Mesendoderm (in vitro differentiated cells): ENCODE results near the gene TNFRSF1B.
A peak's percentile ranks its signal among the peaks of the same experiment; 100 is the strongest.

Experiments
- DNase-seq: peaks from one replicate; pipeline ENCODE4 v3.0.0; 2013
- H2AK5ac ChIP-seq: 2 replicates; pipeline ENCODE4 v1.6.1; 2013; ENCODE audit warnings: low read length, inconsistent platforms
- H2BK120ac ChIP-seq: 2 replicates; pipeline ENCODE4 v1.6.1; 2013; ENCODE audit warnings: low read depth, mild to moderate bottlenecking, low read length, moderate library complexity, mixed read lengths
- H2BK15ac ChIP-seq: replicated peaks from 2 replicates; pipeline ENCODE4 v1.6.1; 2013; ENCODE audit warnings: low read depth, mild to moderate bottlenecking, moderate library complexity
- H2BK5ac ChIP-seq: 2 replicates; pipeline ENCODE4 v1.6.1; 2013; ENCODE audit warnings: low read length, inconsistent platforms
- H3K18ac ChIP-seq: 2 replicates; pipeline ENCODE4 v1.6.1; 2013; ENCODE audit warnings: mild to moderate bottlenecking, low read length, mixed read lengths
- H3K23ac ChIP-seq: one replicate; pipeline ENCODE4 v1.6.1; 2013; ENCODE audit warnings: low read length
- H3K27ac ChIP-seq: 2 replicates; pipeline ENCODE4 v1.5.1; 2013; ENCODE audit warnings: low read depth, mild to moderate bottlenecking, inconsistent platforms, low read length, moderate library complexity
- H3K27me3 ChIP-seq: 2 replicates; pipeline ENCODE4 v1.6.1; 2013; ENCODE audit warnings: low read length, control low read depth, mild to moderate bottlenecking, inconsistent platforms; ENCODE audit not compliant: insufficient read depth, poor library complexity
- H3K36me3 ChIP-seq: 2 replicates; pipeline ENCODE4 v1.6.1; 2013; ENCODE audit warnings: low read length, inconsistent platforms; ENCODE audit not compliant: control insufficient read depth, insufficient read depth
- H3K4ac ChIP-seq: one replicate; pipeline ENCODE4 v1.6.1; 2013; ENCODE audit warnings: low read depth, mild to moderate bottlenecking, low read length, moderate library complexity
- H3K4me1 ChIP-seq: 2 replicates; pipeline ENCODE4 v1.6.1; 2013; ENCODE audit warnings: low read depth, low read length, inconsistent platforms; ENCODE audit not compliant: control insufficient read depth
- H3K4me2 ChIP-seq: 2 replicates; pipeline ENCODE4 v1.6.1; 2013; ENCODE audit warnings: low read length
- H3K4me3 ChIP-seq: 2 replicates; pipeline ENCODE4 v1.5.1; 2013; ENCODE audit warnings: mild to moderate bottlenecking, low read length
- H3K56ac ChIP-seq: one replicate; pipeline ENCODE4 v1.6.1; 2013; ENCODE audit warnings: low read length
- H3K79me1 ChIP-seq: 2 replicates; pipeline ENCODE4 v1.6.1; 2013; ENCODE audit warnings: low read length, inconsistent platforms
- H3K79me2 ChIP-seq: 2 replicates; pipeline ENCODE4 v1.6.1; 2013; ENCODE audit warnings: mild to moderate bottlenecking, low read length; ENCODE audit not compliant: control insufficient read depth, insufficient read depth
- H3K9ac ChIP-seq: 2 replicates; pipeline ENCODE4 v1.6.1; 2013; ENCODE audit warnings: low read length, inconsistent platforms
- H4K5ac ChIP-seq: one replicate; pipeline ENCODE4 v1.6.1; 2013; ENCODE audit warnings: low read length
- H4K8ac ChIP-seq: one replicate; pipeline ENCODE4 v1.6.1; 2013; ENCODE audit warnings: low read depth, mild to moderate bottlenecking, control low read depth, low read length, moderate library complexity
- WGBS: extraction: QIAGEN DNeasy Blood & Tissue Kit; methylation state at CpG from one replicate; pipeline ENCODE4 v1.1.7; 2013; ENCODE audit warnings: low lambda C conversion rate, missing lambda C conversion rate; ENCODE audit not compliant: insufficient coverage; ENCODE audit errors: extremely low coverage; 5-methylcytosine and 5-hydroxymethylcytosine counted together

The TNFRSF1B gene

DNA sequence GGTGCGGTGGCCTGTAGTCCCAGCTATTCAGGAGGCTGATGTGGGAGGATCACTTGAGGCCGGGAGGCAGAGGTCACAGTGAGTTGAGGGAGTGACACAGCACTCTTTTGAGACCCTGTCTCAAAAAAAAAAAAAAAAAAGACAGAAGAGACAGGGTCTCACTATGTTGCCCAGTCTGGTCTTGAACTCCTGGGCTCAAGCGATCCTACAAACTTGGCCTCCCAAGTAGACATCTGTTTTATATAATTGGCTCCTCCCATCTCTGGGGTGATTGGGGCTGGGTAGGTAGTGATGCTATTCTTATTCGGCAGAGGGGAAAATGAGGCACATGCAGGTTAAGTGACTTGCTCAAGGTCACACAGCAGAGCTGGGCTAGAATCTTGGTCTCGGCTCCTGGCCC, 39.4 kb downstream of the TNFRSF1B start:
- Histone ChIP-seq H3K4me2 (no peak overlapping the region), H2AK5ac (no peak overlapping the region), H3K27ac (no peak overlapping the region), H3K4me1 (peaks cover 3% of the 10 kb centered on the region), H3K18ac (no peak overlapping the region), H3K4me3 (no peak overlapping the region), H3K56ac (no peak overlapping the region), H4K8ac (no peak overlapping the region), H4K5ac (no peak overlapping the region), H3K36me3 (no peaks in the 10 kb centered on the region), H2BK5ac (no peak overlapping the region), H3K79me2 (no peaks in the 10 kb centered on the region), H3K4ac (no peak overlapping the region), H3K27me3 (no peaks in the 10 kb centered on the region), H2BK120ac (no peak overlapping the region), H2BK15ac (no peak overlapping the region), H3K9ac (no peak overlapping the region), H3K79me1 (no peaks in the 10 kb centered on the region), H3K23ac (no peak overlapping the region)
- no CpG with 5 or more reads among the region's 5 CpGs for WGBS
- no peak for DNase-seq

DNA sequence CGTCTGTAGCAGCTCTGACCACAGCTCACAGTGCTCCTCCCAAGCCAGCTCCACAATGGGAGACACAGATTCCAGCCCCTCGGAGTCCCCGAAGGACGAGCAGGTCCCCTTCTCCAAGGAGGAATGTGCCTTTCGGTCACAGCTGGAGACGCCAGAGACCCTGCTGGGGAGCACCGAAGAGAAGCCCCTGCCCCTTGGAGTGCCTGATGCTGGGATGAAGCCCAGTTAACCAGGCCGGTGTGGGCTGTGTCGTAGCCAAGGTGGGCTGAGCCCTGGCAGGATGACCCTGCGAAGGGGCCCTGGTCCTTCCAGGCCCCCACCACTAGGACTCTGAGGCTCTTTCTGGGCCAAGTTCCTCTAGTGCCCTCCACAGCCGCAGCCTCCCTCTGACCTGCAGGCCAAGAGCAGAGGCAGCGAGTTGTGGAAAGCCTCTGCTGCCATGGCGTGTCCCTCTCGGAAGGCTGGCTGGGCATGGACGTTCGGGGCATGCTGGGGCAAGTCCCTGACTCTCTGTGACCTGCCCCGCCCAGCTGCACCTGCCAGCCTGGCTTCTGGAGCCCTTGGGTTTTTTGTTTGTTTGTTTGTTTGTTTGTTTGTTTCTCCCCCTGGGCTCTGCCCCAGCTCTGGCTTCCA, 40.1 kb downstream of the TNFRSF1B start:
- Histone ChIP-seq H3K4me1 (peaks cover 3% of the 10 kb centered on the region), H3K36me3 (no peaks in the 10 kb centered on the region), H3K27me3 (no peaks in the 10 kb centered on the region), H3K56ac (no peak overlapping the region), H3K23ac (no peak overlapping the region), H2BK15ac (no peak overlapping the region), H2BK5ac (no peak overlapping the region), H2AK5ac (no peak overlapping the region), H3K9ac (no peak overlapping the region), H3K4me2 (no peak overlapping the region), H2BK120ac (no peak overlapping the region), H3K79me2 (no peaks in the 10 kb centered on the region), H3K18ac (no peak overlapping the region), H4K5ac (no peak overlapping the region), H3K4me3 (no peak overlapping the region), H3K27ac (no peak overlapping the region), H4K8ac (no peak overlapping the region), H3K4ac (no peak overlapping the region), H3K79me1 (no peaks in the 10 kb centered on the region)
- WGBS = no CpG with 5 or more reads among the region's 17 CpGs
- no peak for DNase-seq

DNA sequence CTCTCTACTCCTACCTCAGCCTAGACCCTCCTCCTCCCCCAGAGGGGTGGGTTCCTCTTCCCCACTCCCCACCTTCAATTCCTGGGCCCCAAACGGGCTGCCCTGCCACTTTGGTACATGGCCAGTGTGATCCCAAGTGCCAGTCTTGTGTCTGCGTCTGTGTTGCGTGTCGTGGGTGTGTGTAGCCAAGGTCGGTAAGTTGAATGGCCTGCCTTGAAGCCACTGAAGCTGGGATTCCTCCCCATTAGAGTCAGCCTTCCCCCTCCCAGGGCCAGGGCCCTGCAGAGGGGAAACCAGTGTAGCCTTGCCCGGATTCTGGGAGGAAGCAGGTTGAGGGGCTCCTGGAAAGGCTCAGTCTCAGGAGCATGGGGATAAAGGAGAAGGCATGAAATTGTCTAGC, 41.5 kb downstream of the TNFRSF1B start:
- Histone ChIP-seq H3K27me3 (no peaks in the 10 kb centered on the region), H2BK5ac (no peak overlapping the region), H3K23ac (no peak overlapping the region), H3K9ac (no peak overlapping the region), H3K36me3 (no peaks in the 10 kb centered on the region), H3K4me3 (no peak overlapping the region), H2BK15ac (no peak overlapping the region), H3K56ac (no peak overlapping the region), H3K4ac (no peak overlapping the region), H3K79me2 (no peaks in the 10 kb centered on the region), H3K79me1 (no peaks in the 10 kb centered on the region), H4K8ac (no peak overlapping the region), H3K4me2 (no peak overlapping the region), H3K4me1 (peaks cover 3% of the 10 kb centered on the region), H2AK5ac (no peak overlapping the region), H2BK120ac (no peak overlapping the region), H4K5ac (no peak overlapping the region), H3K18ac (no peak overlapping the region), H3K27ac (no peak overlapping the region)
- no CpG with 5 or more reads among the region's 6 CpGs for WGBS
- no peak for DNase-seq

DNA sequence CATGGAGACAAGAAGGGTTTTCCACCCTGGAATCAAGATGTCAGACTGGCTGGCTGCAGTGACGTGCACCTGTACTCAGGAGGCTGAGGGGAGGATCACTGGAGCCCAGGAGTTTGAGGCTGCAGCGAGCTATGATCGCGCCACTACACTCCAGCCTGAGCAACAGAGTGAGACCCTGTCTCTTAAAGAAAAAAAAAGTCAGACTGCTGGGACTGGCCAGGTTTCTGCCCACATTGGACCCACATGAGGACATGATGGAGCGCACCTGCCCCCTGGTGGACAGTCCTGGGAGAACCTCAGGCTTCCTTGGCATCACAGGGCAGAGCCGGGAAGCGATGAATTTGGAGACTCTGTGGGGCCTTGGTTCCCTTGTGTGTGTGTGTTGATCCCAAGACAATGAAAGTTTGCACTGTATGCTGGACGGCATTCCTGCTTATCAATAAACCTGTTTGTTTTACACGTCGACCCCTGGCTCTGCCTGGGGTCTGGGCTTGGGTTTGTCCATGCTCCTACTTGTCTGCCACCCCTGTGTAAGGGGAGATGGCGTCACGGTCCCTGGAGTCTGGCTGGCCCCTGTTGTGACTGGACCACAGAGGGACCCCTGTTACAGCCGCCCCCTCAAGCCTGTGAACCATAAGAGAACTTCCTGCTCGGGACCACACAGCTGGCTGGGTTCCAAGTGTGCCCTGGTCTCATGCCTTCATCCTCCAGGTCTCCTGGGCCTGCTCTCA, 42.1 kb downstream of the TNFRSF1B start:
- H2BK5ac ChIP-seq = no peak overlapping the region
- H3K4me3 ChIP-seq = no peak overlapping the region
- WGBS = no CpG with 5 or more reads among the region's 14 CpGs
- H3K27ac ChIP-seq = no peak overlapping the region
- no peak overlapping the region for H3K4me2 ChIP-seq
- peaks cover 2% of the 10 kb centered on the region for H3K4me1 ChIP-seq
- H3K79me2 ChIP-seq = no peaks in the 10 kb centered on the region
- no peak overlapping the region for H3K56ac ChIP-seq
- H3K9ac ChIP-seq = no peak overlapping the region
- no peak overlapping the region for H3K18ac ChIP-seq
- no peak overlapping the region for H2BK15ac ChIP-seq
- no peak overlapping the region for H3K23ac ChIP-seq
- no peak overlapping the region for H4K5ac ChIP-seq
- no peak overlapping the region for H2AK5ac ChIP-seq
- H3K27me3 ChIP-seq = no peaks in the 10 kb centered on the region
- H4K8ac ChIP-seq = no peak overlapping the region
- H3K36me3 ChIP-seq = no peaks in the 10 kb centered on the region
- peak; percentile 80 for DNase-seq
- no peak overlapping the region for H3K4ac ChIP-seq
- H3K79me1 ChIP-seq = no peaks in the 10 kb centered on the region
- H2BK120ac ChIP-seq = no peak overlapping the region

- no peak for DNase-seq
- H3K4me2 ChIP-seq = no peak overlapping the region
- no peak overlapping the region for H3K4ac ChIP-seq
- H3K27me3 ChIP-seq = no peaks in the 10 kb centered on the region
- no peak overlapping the region for H3K18ac ChIP-seq
- no peaks in the 10 kb centered on the region for H3K79me2 ChIP-seq
- WGBS = no CpG with 5 or more reads among the region's 3 CpGs
- no peak overlapping the region for H3K27ac ChIP-seq
- H4K5ac ChIP-seq = no peak overlapping the region
- H2BK15ac ChIP-seq = no peak overlapping the region
- H2AK5ac ChIP-seq = no peak overlapping the region
- no peaks in the 10 kb centered on the region for H3K36me3 ChIP-seq
- no peak overlapping the region for H3K9ac ChIP-seq
- H3K4me1 ChIP-seq = no peaks in the 10 kb centered on the region
- H3K56ac ChIP-seq = no peak overlapping the region
- no peak overlapping the region for H4K8ac ChIP-seq
- no peaks in the 10 kb centered on the region for H3K79me1 ChIP-seq
- H3K23ac ChIP-seq = no peak overlapping the region
- no peak overlapping the region for H3K4me3 ChIP-seq
- H2BK5ac ChIP-seq = no peak overlapping the region
- no peak overlapping the region for H2BK120ac ChIP-seq
These were observed 42.7 kb downstream of the TNFRSF1B start for GRCh38 chr1:12209495-12209832.
